Measurements from ENCODE around the gene LRRC45.
A peak's percentile ranks its signal among the peaks of the same experiment; 100 is the strongest.

LRRC45 gene

DNA sequence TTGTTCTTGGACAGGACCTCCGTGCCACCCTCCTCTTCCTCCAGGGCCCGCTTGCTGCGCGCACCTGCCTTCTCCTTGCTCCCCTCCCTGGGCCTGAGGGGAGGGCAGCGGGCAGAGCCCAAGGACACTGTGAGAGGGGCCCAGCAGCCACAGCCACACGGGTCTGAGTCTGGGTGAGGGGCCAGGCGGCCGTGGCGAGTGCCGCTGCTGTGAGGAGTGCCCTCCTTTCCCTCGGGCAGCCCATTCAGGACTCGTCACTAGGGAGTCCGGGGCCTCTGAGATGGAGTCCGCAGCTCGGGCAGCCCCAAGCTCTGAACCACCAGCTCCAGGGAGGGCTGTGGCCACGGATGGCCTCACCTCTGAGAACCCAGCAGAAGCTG, 36.9 kb downstream of the LRRC45 start:
- no peaks in the 10 kb centered on the region for H3K9me3 ChIP-seq (ENCODE audit: severe bottlenecking)
- peak overlapping the region; percentile 9; the same call in 1 of the 2 replicates for H3K27ac ChIP-seq
- H3K27me3 ChIP-seq (ENCODE audit: insufficient read depth, low read depth, severe bottlenecking), result no peaks in the 10 kb centered on the region
- TF ChIP-seq, protein P1, sequence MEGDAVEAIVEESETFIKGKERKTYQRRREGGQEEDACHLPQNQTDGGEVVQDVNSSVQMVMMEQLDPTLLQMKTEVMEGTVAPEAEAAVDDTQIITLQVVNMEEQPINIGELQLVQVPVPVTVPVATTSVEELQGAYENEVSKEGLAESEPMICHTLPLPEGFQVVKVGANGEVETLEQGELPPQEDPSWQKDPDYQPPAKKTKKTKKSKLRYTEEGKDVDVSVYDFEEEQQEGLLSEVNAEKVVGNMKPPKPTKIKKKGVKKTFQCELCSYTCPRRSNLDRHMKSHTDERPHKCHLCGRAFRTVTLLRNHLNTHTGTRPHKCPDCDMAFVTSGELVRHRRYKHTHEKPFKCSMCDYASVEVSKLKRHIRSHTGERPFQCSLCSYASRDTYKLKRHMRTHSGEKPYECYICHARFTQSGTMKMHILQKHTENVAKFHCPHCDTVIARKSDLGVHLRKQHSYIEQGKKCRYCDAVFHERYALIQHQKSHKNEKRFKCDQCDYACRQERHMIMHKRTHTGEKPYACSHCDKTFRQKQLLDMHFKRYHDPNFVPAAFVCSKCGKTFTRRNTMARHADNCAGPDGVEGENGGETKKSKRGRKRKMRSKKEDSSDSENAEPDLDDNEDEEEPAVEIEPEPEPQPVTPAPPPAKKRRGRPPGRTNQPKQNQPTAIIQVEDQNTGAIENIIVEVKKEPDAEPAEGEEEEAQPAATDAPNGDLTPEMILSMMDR (IDR thresholded peaks at IDR 0.05; ENCODE audit: low read depth, low read length), result no peak
- peaks cover 93% of the 10 kb centered on the region for H3K36me3 ChIP-seq
- no peak overlapping the region for H3K4me3 ChIP-seq (ENCODE audit: low read depth, low read length)
- no peak for DNase-seq

- Histone ChIP-seq H3K36me3 (peaks cover 88% of the 10 kb centered on the region), H3K9me3 (ENCODE audit: severe bottlenecking) (no peaks in the 10 kb centered on the region), H3K27me3 (ENCODE audit: insufficient read depth, low read depth, severe bottlenecking) (no peaks in the 10 kb centered on the region), H3K27ac (no peak overlapping the region), H3K4me3 (ENCODE audit: low read depth, low read length) (no peak overlapping the region)
- TF ChIP-seq, protein P1 (IDR thresholded peaks at IDR 0.05; ENCODE audit: low read depth, low read length), result no peak
- no peak for DNase-seq
These were observed 37.5 kb downstream of the LRRC45 start for GRCh38 chr17:82060614-82061013.

- no peak for DNase-seq
- peaks cover 2% of the 10 kb centered on the region for H3K9me3 ChIP-seq (ENCODE audit: severe bottlenecking)
- H3K27me3 ChIP-seq (ENCODE audit: insufficient read depth, low read depth, severe bottlenecking), result no peaks in the 10 kb centered on the region
- H3K27ac ChIP-seq, result no peak overlapping the region
- TF ChIP-seq, protein P1 (IDR thresholded peaks at IDR 0.05; ENCODE audit: low read depth, low read length), result no peak
- peaks cover 81% of the 10 kb centered on the region for H3K36me3 ChIP-seq
- H3K4me3 ChIP-seq (ENCODE audit: low read depth, low read length), result no peak overlapping the region
These were observed 38.2 kb downstream of the LRRC45 start for GRCh38 chr17:82061047-82061925.

- peaks cover 5% of the 10 kb centered on the region for H3K9me3 ChIP-seq (ENCODE audit: severe bottlenecking)
- no peak for DNase-seq
- H3K27me3 ChIP-seq (ENCODE audit: insufficient read depth, low read depth, severe bottlenecking), result no peaks in the 10 kb centered on the region
- H3K4me3 ChIP-seq (ENCODE audit: low read depth, low read length), result no peak overlapping the region
- H3K36me3 ChIP-seq, result peaks cover 70% of the 10 kb centered on the region
- no peak overlapping the region for H3K27ac ChIP-seq
- TF ChIP-seq, protein P1 (IDR thresholded peaks at IDR 0.05; ENCODE audit: low read depth, low read length), result peak; percentile 61
These were observed 39.2 kb downstream of the LRRC45 start for GRCh38 chr17:82062076-82062983.

DNA sequence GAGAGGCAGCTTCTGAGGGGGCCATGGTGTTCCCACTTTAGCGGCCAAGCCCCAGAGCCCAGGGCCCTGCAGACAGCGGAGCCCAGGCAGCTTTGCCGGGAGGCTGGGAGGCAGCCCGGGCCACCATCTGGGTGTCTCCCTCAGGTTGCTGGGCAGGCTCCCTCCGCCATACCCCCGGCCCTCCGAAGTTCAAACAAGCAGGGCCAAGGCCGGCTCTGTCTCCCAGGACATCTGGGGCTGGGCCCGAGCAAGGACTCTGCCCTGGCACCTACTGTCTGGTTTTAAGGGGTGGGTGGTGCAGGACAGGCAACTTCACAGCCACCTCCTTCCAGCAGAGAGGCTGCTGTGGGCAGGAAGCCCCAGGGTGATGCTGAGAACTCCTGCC, 39.9 kb downstream of the LRRC45 start:
- no peak for DNase-seq
- Histone ChIP-seq H3K27ac (no peak overlapping the region), H3K4me3 (ENCODE audit: low read depth, low read length) (no peak overlapping the region), H3K27me3 (ENCODE audit: insufficient read depth, low read depth, severe bottlenecking) (no peaks in the 10 kb centered on the region), H3K9me3 (ENCODE audit: severe bottlenecking) (peaks cover 5% of the 10 kb centered on the region), H3K36me3 (peaks cover 64% of the 10 kb centered on the region)
- TF ChIP-seq, protein P1 (IDR thresholded peaks at IDR 0.05; ENCODE audit: low read depth, low read length), result no peak

Data from WERI-Rb-1 (cell line).